Liver (tissue), 9 donors: Measurements from ENCODE around the gene RAVER1. TPM values are rescaled to one million over a fixed set of nuclear protein-coding genes. Genes with fewer than 3 reads are reported as not detected.
"Not testable (repeated sequence)": the region's sequence is repeated elsewhere in the genome, so short reads cannot be mapped to it uniquely, and the experiment has no call there.

ENCODE experiments used
- DNase-seq: peaks from one replicate; pipeline ENCODE4 v3.0.0-alpha.2; 2017; ENCODE audit warnings: low spot score
- H3K27ac ChIP-seq, 2 donors: one replicate each; pipeline ENCODE4 v1.7.0; 2013; ENCODE audit warnings: inconsistent platforms in 2 of 2, low read length in 2 of 2, control low read depth in 1 of 2, low read depth in 1 of 2, mild to moderate bottlenecking in 1 of 2
- H3K27me3 ChIP-seq, 4 donors: one replicate each; pipeline versions ENCODE4 v1.6.1 to v1.7.0; 2013; ENCODE audit warnings: low read length in 3 of 4, inconsistent platforms in 1 of 4, mild to moderate bottlenecking in 1 of 4, moderate library complexity in 1 of 4; ENCODE audit not compliant: control insufficient read depth in 4 of 4, insufficient read depth in 4 of 4
- H3K36me3 ChIP-seq, 4 donors: one replicate each; pipeline versions ENCODE4 v1.6.1 to v1.7.0; 2013; ENCODE audit warnings: low read length in 3 of 4, mild to moderate bottlenecking in 3 of 4, low read depth in 1 of 4, moderate library complexity in 1 of 4; ENCODE audit not compliant: control insufficient read depth in 4 of 4, insufficient read depth in 3 of 4
- H3K4me1 ChIP-seq, 4 donors: one replicate each; pipeline versions ENCODE4 v1.6.1 to v1.7.0; 2013; ENCODE audit warnings: low read length in 3 of 4, mild to moderate bottlenecking in 3 of 4, moderate library complexity in 1 of 4; ENCODE audit not compliant: control insufficient read depth in 4 of 4, insufficient read depth in 4 of 4
- H3K4me3 ChIP-seq, 3 donors: one replicate each; pipeline versions ENCODE4 v1.6.1 to v1.7.0; 2013; ENCODE audit warnings: low read length in 3 of 3, control low read depth in 1 of 3, low read depth in 1 of 3, mild to moderate bottlenecking in 1 of 3
- H3K9ac ChIP-seq, 2 donors: one replicate each; pipeline ENCODE4 v1.7.0; 2013; ENCODE audit warnings: low read length in 2 of 2, mild to moderate bottlenecking in 2 of 2, moderate library complexity in 2 of 2, control low read depth in 1 of 2, low read depth in 1 of 2
- H3K9me3 ChIP-seq, 4 donors: one replicate each; pipeline versions ENCODE4 v1.6.1 to v1.7.0; 2013; ENCODE audit warnings: low read length in 3 of 4; ENCODE audit not compliant: control insufficient read depth in 4 of 4
- CTCF ChIP-seq: fragments of 150-350 bp; IDR thresholded peaks from 2 replicates; pipeline ENCODE4 v1.5.1; 2017; ENCODE audit warnings: improper control_type of control experiment, low read depth, low read length; ENCODE audit not compliant: missing input control
- EGR1 ChIP-seq, 2 donors: IDR thresholded peaks; 2 replicates each; pipeline ENCODE4 v1.6.1; 2016 to 2018; ENCODE audit warnings: antibody characterized with exemption in 2 of 2, low read depth in 2 of 2
- FOXA1 ChIP-seq: IDR thresholded peaks from 2 replicates; pipeline ENCODE4 v1.6.1; 2016; ENCODE audit warnings: antibody characterized with exemption
- FOXA2 ChIP-seq: IDR thresholded peaks from 2 replicates; pipeline ENCODE4 v1.6.1; 2016; ENCODE audit warnings: antibody characterized with exemption
- GABPA ChIP-seq, 2 donors: IDR thresholded peaks in 1 of 2; conservative IDR thresholded peaks in 1 of 2; 2 replicates each; pipeline ENCODE4 v1.6.1; 2016; ENCODE audit warnings: antibody characterized with exemption in 2 of 2, mild to moderate bottlenecking in 1 of 2, moderate library complexity in 1 of 2
- HNF4G ChIP-seq: IDR thresholded peaks from 2 replicates; pipeline ENCODE4 v1.6.1; 2016; ENCODE audit warnings: antibody characterized with exemption
- JUND ChIP-seq, 2 donors: IDR thresholded peaks; 2 replicates each; pipeline ENCODE4 v1.6.1; 2016; ENCODE audit warnings: antibody characterized with exemption in 2 of 2
- NR2F2 ChIP-seq: IDR thresholded peaks from 2 replicates; pipeline ENCODE4 v1.6.1; 2016; ENCODE audit warnings: antibody characterized with exemption
- RAD21 ChIP-seq, 2 donors: IDR thresholded peaks; 2 replicates each; pipeline ENCODE4 v1.6.1; 2016; ENCODE audit warnings: antibody characterized with exemption in 2 of 2, mild to moderate bottlenecking in 2 of 2
- RXRA ChIP-seq, 2 donors: IDR thresholded peaks; 2 replicates each; pipeline ENCODE4 v1.6.1; 2017 to 2018; ENCODE audit warnings: antibody characterized with exemption in 2 of 2, mild to moderate bottlenecking in 1 of 2
- SP1 ChIP-seq: IDR thresholded peaks from 2 replicates; pipeline ENCODE4 v1.6.1; 2018; ENCODE audit warnings: antibody characterized with exemption, mild to moderate bottlenecking
- TAF1 ChIP-seq: conservative IDR thresholded peaks from 2 replicates; pipeline ENCODE4 v1.6.1; 2016; ENCODE audit warnings: antibody characterized with exemption, mild to moderate bottlenecking
- YY1 ChIP-seq: IDR thresholded peaks from 2 replicates; pipeline ENCODE4 v1.6.1; 2016; ENCODE audit warnings: antibody characterized with exemption, mild to moderate bottlenecking
- ZBTB33 ChIP-seq: IDR thresholded peaks from 2 replicates; pipeline ENCODE4 v1.6.1; 2016; ENCODE audit warnings: antibody characterized with exemption
- WGBS: extraction: QIAGEN DNeasy Blood & Tissue Kit; methylation state at CpG from one replicate; pipeline ENCODE4 v1.1.7; 2013; 5-methylcytosine and 5-hydroxymethylcytosine counted together
- polyA plus RNA-seq, 2 donors: library from polyadenylated mRNA; stranded (reverse) in 1 of 2; unstranded in 1 of 2; fragments of 200-250 nt in 1 of 2; fragments of >200 nt in 1 of 2; fragmentation: Nextera tagmentation in 1 of 2; extraction: Ambion mirVana in 1 of 2; gene quantifications; one replicate each; pipeline versions ENCODE4 v1.2.1 to v1.2.3, GENCODE V29; 2013 to 2015
- total RNA-seq, 2 donors: library from RNA; depleted of rRNA; stranded (reverse); fragments of >200 nt; gene quantifications; one replicate each; pipeline ENCODE4 v1.2.3, GENCODE V29; 2014
- TF ChIP-seq, protein P1 (sequence below): IDR thresholded peaks from 2 replicates; pipeline ENCODE4 v1.6.1; 2016; ENCODE audit warnings: antibody characterized with exemption, mild to moderate bottlenecking
- donor health status: healthy.
- donor health status: healthy.
- donor health status: healthy.
- donor health status: healthy.
- donor health status: healthy.

The RAVER1 gene
- total and polyA plus RNA-seq, 4 donors = 2.1 to 13.6 (median 6.2) TPM

DNA sequence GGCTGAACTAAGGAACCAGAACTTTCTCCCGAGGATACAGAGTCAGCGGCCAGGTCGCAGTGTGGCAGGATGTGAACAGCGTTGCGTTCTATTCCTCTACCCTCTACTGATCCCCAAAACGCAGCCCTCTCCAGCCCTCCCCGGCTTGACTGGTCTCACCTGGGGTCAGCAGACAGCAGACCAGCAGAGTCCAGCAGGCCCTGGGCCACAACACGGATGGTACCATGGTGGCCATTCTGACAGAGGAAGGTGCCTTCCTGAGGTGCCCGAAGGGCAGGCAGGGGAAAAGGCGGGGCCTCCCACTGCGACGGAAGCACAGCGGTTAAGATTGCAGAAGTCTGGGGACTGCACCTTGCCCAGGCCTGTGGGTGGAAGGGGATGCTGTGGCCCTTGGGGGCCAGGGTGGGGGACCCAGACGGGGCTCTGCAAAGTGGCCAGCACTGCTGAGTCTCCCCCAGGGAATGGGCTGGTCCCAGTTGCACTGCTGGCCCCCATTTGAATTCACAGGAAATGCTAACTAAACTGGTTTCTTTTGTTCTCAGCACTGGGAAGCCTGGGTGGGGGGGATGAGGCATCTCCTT lies 6.1 kb upstream of the RAVER1 start, which contains the start of gene ICAM3:
ICAM3 (minus strand) TSS at position 245 of the 581 bp plus-strand sequence; CDS start at position 235, 10 bp downstream.
- H3K36me3 ChIP-seq = no peaks in the 10 kb centered on the region
- no peak for DNase-seq
- WGBS = 67% methylated on average over 14 of the region's 14 CpGs
- peaks cover 7 to 24% (median 14%) of the 10 kb centered on the region in 4 donors for H3K4me1 ChIP-seq
- H3K9ac ChIP-seq = peak within 1 kb of the TSS in 1 of 2 donors; percentile 20
- H3K9me3 ChIP-seq = no peaks in the 10 kb centered on the region
- TF ChIP-seq SP1 (no peak), FOXA2 (no peak)
- H3K27me3 ChIP-seq = no peaks in the 10 kb centered on the region
- H3K4me3 ChIP-seq = peak within 1 kb of the TSS in 1 of 3 donors; percentile 3
- peak within 1 kb of the TSS; percentile 1 to 46 for H3K27ac ChIP-seq

- peaks cover 7 to 29% (median 18%) of the 10 kb centered on the region in 4 donors for H3K4me1 ChIP-seq
- H3K9ac ChIP-seq = peak overlapping the region in 1 of 2 donors; percentile 20
- no peaks in the 10 kb centered on the region for H3K9me3 ChIP-seq
- no peaks in the 10 kb centered on the region for H3K36me3 ChIP-seq
- no peak for DNase-seq
- 85% methylated on average over 6 of the region's 6 CpGs for WGBS
- H3K27me3 ChIP-seq = no peaks in the 10 kb centered on the region
- H3K27ac ChIP-seq = peak overlapping the region; percentile 1 to 46
- no peak for TF ChIP-seq YY1
- no peak for TF ChIP-seq GABPA (IDR thresholded peaks at IDR 0.05 in 1 of 2, conservative IDR thresholded peaks at IDR 0.05 in 1 of 2)
- TF ChIP-seq FOXA2 = no peak
- no peak overlapping the region for H3K4me3 ChIP-seq
Observed at GRCh38 chr19:10338940-10339339, 5.6 kb upstream of the RAVER1 start.

GRCh38 chr19:10336725-10337124 lies 3.4 kb upstream of the RAVER1 start:
- WGBS = 91% methylated on average over 9 of the region's 9 CpGs
- H3K9me3 ChIP-seq, H3K27ac ChIP-seq, H3K4me3 ChIP-seq, H3K9ac ChIP-seq, H3K36me3 ChIP-seq, H3K27me3 ChIP-seq, DNase-seq: not testable (repeated sequence)
- peaks cover 10 to 45% (median 31%) of the 10 kb centered on the region in 4 donors for H3K4me1 ChIP-seq

- no peaks in the 10 kb centered on the region for H3K27me3 ChIP-seq
- peak overlapping the region; percentile 73 to 95 for H3K27ac ChIP-seq
- peak overlapping the region; percentile 30 to 61 (median 56) for H3K4me3 ChIP-seq
- peaks cover 10 to 50% (median 33%) of the 10 kb centered on the region in 4 donors for H3K4me1 ChIP-seq
- H3K36me3 ChIP-seq = peaks cover 0 to under 1% (median 0%) of the 10 kb centered on the region in 4 donors
- H3K9ac ChIP-seq = peak overlapping the region; percentile 45 to 57
- no peaks in the 10 kb centered on the region for H3K9me3 ChIP-seq
- no peak for DNase-seq
- 29% methylated on average over 26 of the region's 26 CpGs for WGBS
- peak in 1 of 2 donors; percentile 43 for TF ChIP-seq RAD21 (IDR thresholded peaks at IDR 0.05)
- TF ChIP-seq JUND (IDR thresholded peaks at IDR 0.05) = no peak
- no peak for TF ChIP-seq CTCF
- no peak for TF ChIP-seq NR2F2
- TF ChIP-seq FOXA1 = no peak
- no peak for TF ChIP-seq FOXA2
- TF ChIP-seq ZBTB33 = no peak
- no peak for TF ChIP-seq EGR1 (IDR thresholded peaks at IDR 0.05; ENCODE audit: low read depth in 2 of 2)
- TF ChIP-seq, protein P1, sequence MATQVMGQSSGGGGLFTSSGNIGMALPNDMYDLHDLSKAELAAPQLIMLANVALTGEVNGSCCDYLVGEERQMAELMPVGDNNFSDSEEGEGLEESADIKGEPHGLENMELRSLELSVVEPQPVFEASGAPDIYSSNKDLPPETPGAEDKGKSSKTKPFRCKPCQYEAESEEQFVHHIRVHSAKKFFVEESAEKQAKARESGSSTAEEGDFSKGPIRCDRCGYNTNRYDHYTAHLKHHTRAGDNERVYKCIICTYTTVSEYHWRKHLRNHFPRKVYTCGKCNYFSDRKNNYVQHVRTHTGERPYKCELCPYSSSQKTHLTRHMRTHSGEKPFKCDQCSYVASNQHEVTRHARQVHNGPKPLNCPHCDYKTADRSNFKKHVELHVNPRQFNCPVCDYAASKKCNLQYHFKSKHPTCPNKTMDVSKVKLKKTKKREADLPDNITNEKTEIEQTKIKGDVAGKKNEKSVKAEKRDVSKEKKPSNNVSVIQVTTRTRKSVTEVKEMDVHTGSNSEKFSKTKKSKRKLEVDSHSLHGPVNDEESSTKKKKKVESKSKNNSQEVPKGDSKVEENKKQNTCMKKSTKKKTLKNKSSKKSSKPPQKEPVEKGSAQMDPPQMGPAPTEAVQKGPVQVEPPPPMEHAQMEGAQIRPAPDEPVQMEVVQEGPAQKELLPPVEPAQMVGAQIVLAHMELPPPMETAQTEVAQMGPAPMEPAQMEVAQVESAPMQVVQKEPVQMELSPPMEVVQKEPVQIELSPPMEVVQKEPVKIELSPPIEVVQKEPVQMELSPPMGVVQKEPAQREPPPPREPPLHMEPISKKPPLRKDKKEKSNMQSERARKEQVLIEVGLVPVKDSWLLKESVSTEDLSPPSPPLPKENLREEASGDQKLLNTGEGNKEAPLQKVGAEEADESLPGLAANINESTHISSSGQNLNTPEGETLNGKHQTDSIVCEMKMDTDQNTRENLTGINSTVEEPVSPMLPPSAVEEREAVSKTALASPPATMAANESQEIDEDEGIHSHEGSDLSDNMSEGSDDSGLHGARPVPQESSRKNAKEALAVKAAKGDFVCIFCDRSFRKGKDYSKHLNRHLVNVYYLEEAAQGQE = no peak
- TF ChIP-seq HNF4G = no peak
- TF ChIP-seq RXRA (IDR thresholded peaks at IDR 0.05) = peak; percentile 11 to 44
- peak; percentile 30 for TF ChIP-seq TAF1
Observed at GRCh38 chr19:10335352-10335985, 2.1 kb upstream of the RAVER1 start.
